Measurements from ENCODE around the gene HAO2.

DNA sequence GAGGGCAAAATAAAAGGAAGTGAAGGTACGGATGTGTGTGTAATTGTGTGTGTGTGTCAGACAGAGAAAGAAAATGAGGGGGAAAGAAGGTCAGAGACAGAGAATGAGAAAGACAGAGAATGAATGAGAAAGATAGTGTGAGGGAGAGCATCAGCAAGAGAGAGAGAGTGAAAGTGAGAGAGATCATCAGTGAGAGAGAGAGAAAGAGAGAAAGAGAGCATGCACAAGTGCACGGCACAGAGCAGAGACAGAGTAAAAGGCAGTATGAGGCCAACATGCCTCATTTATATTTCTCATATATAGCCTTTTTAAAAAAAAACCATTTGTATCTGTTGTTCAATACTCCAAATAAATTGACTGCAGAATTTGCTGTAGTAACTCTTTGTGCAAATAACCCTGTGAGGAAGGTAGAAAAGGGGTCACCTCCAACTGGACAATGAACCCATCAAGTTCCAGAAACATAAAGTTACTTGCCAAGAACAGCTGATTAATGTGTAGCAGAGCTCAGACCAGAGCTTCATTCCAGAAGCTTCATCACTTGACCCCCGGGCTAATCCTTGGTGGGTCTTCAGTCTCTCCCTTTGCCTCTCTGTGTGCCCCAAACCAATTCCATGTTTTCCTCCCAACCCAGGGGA, 47.5 kb downstream of the HAO2 start:
- TF ChIP-seq, protein P1, sequence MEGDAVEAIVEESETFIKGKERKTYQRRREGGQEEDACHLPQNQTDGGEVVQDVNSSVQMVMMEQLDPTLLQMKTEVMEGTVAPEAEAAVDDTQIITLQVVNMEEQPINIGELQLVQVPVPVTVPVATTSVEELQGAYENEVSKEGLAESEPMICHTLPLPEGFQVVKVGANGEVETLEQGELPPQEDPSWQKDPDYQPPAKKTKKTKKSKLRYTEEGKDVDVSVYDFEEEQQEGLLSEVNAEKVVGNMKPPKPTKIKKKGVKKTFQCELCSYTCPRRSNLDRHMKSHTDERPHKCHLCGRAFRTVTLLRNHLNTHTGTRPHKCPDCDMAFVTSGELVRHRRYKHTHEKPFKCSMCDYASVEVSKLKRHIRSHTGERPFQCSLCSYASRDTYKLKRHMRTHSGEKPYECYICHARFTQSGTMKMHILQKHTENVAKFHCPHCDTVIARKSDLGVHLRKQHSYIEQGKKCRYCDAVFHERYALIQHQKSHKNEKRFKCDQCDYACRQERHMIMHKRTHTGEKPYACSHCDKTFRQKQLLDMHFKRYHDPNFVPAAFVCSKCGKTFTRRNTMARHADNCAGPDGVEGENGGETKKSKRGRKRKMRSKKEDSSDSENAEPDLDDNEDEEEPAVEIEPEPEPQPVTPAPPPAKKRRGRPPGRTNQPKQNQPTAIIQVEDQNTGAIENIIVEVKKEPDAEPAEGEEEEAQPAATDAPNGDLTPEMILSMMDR (conservative IDR thresholded peaks at IDR 0.05; ENCODE audit: low read length) = no peak
- TF ChIP-seq EZH2phosphoT487 (IDR thresholded peaks at IDR 0.05; ENCODE audit: borderline replicate concordance, low read depth, low read length) = no peak
